Activated T-cell treated with anti-CD3 and anti-CD28 coated beads, Interleukin-2, amount 50 U/mL, for 4 hours (primary cell): ENCODE results near the gene ASB13. TPM values are rescaled to one million over a fixed set of nuclear protein-coding genes. Genes with fewer than 3 reads are reported as not detected.
"Not testable (repeated sequence)": the region's sequence is repeated elsewhere in the genome, so short reads cannot be mapped to it uniquely, and the experiment has no call there.

Source experiments
- ATAC-seq, 2 donors: fragments of 200-7000 bp; cut with Tn5 transposase; one replicate each; pipeline ENCODE4 v1.10.0; 2021
- DNase-seq: peaks from one replicate; pipeline ENCODE4 v3.0.0-alpha.2; 2020
- H3K27me3 Mint-ChIP-seq: one replicate; pipeline ENCODE4 v1.8.0; 2021; ENCODE audit warnings: low read depth, mixed read lengths
- H3K36me3 Mint-ChIP-seq: one replicate; pipeline ENCODE4 v1.8.0; 2022; ENCODE audit warnings: mixed read lengths; ENCODE audit not compliant: insufficient read depth
- H3K4me1 Mint-ChIP-seq: one replicate; pipeline ENCODE4 v1.8.0; 2021; ENCODE audit warnings: low read depth, mixed read lengths
- H3K4me3 Mint-ChIP-seq: one replicate; pipeline ENCODE4 v1.8.0; 2021; ENCODE audit warnings: mild to moderate bottlenecking, moderate library complexity, mixed read lengths
- H3K9me3 Mint-ChIP-seq: one replicate; pipeline ENCODE4 v1.8.0; 2021; ENCODE audit warnings: mixed read lengths
- total RNA-seq, 3 donors: library from RNA; stranded (reverse); gene quantifications; one replicate each; pipeline ENCODE4 v1.2.1, GENCODE V29; 2021

ASB13 gene
- total RNA-seq, 3 donors from 2014 or later, result 7.4 to 15.3 (median 8.0) TPM

- no peak for DNase-seq
- Mint-ChIP-seq H3K4me3 (no peak overlapping the region), H3K4me1 (peaks cover 18% of the 10 kb centered on the region), H3K9me3 (no peaks in the 10 kb centered on the region), H3K36me3 (no peaks in the 10 kb centered on the region), H3K27me3 (peaks cover 7% of the 10 kb centered on the region)
- ATAC-seq, result no peak
Observed at GRCh38 chr10:5630112-5630436, 36.3 kb downstream of the ASB13 start.

- ATAC-seq, result peak; percentile 84
- DNase-seq, result peak; percentile 82
- H3K36me3 Mint-ChIP-seq, result no peaks in the 10 kb centered on the region
- H3K27me3 Mint-ChIP-seq, result peaks cover 7% of the 10 kb centered on the region
- H3K9me3 Mint-ChIP-seq, result no peaks in the 10 kb centered on the region
- peaks cover 18% of the 10 kb centered on the region for H3K4me1 Mint-ChIP-seq
- no peak overlapping the region for H3K4me3 Mint-ChIP-seq
Observed at GRCh38 chr10:5629303-5630111, 36.9 kb downstream of the ASB13 start.

- Mint-ChIP-seq H3K36me3 (no peaks in the 10 kb centered on the region), H3K9me3 (no peaks in the 10 kb centered on the region), H3K4me1 (peaks cover 18% of the 10 kb centered on the region), H3K4me3 (peak overlapping the region; percentile 20), H3K27me3 (peaks cover 7% of the 10 kb centered on the region)
- no peak for DNase-seq
- peak; percentile 50 to 51 for ATAC-seq
Observed at GRCh38 chr10:5628451-5629302, 37.7 kb downstream of the ASB13 start.

- Mint-ChIP-seq H3K4me3 (no peak overlapping the region), H3K27me3 (peaks cover 7% of the 10 kb centered on the region), H3K4me1 (peaks cover 18% of the 10 kb centered on the region), H3K9me3 (no peaks in the 10 kb centered on the region), H3K36me3 (no peaks in the 10 kb centered on the region)
- ATAC-seq (no peak), DNase-seq (no peak)
Observed at GRCh38 chr10:5627486-5628044, 38.8 kb downstream of the ASB13 start.

- H3K36me3 Mint-ChIP-seq, result no peaks in the 10 kb centered on the region
- no peaks in the 10 kb centered on the region for H3K9me3 Mint-ChIP-seq
- H3K27me3 Mint-ChIP-seq, result peaks cover 7% of the 10 kb centered on the region
- no peak overlapping the region for H3K4me3 Mint-ChIP-seq
- ATAC-seq (no peak), DNase-seq (no peak)
- peaks cover 18% of the 10 kb centered on the region for H3K4me1 Mint-ChIP-seq
Observed at GRCh38 chr10:5625992-5626777, 40.2 kb downstream of the ASB13 start.

- ATAC-seq (no peak), DNase-seq (no peak)
- H3K4me1 Mint-ChIP-seq, result peaks cover 16% of the 10 kb centered on the region
- H3K4me3 Mint-ChIP-seq, result no peak overlapping the region
- H3K27me3 Mint-ChIP-seq, result peaks cover 7% of the 10 kb centered on the region
- no peaks in the 10 kb centered on the region for H3K36me3 Mint-ChIP-seq
- no peaks in the 10 kb centered on the region for H3K9me3 Mint-ChIP-seq
Observed at GRCh38 chr10:5624701-5625100, 41.7 kb downstream of the ASB13 start.

- Mint-ChIP-seq H3K36me3 (no peaks in the 10 kb centered on the region), H3K4me3 (no peak overlapping the region), H3K9me3 (no peaks in the 10 kb centered on the region), H3K4me1 (peaks cover 2% of the 10 kb centered on the region), H3K27me3 (peaks cover 3% of the 10 kb centered on the region)
- DNase-seq (peak; percentile 80), ATAC-seq (peak; percentile 97 to 98)
Observed at GRCh38 chr10:5623081-5623748, 43.2 kb downstream of the ASB13 start.

- Mint-ChIP-seq H3K9me3 (no peaks in the 10 kb centered on the region), H3K36me3 (no peaks in the 10 kb centered on the region), H3K27me3 (no peaks in the 10 kb centered on the region), H3K4me3 (no peak overlapping the region), H3K4me1 (no peaks in the 10 kb centered on the region)
- DNase-seq, result no peak
- no peak for ATAC-seq
Observed at GRCh38 chr10:5622186-5622960, 44.0 kb downstream of the ASB13 start.

GRCh38 chr10:5621371-5621770 lies 45.0 kb downstream of the ASB13 start:
- H3K27me3 Mint-ChIP-seq, H3K36me3 Mint-ChIP-seq, H3K4me3 Mint-ChIP-seq, H3K9me3 Mint-ChIP-seq, ATAC-seq, H3K4me1 Mint-ChIP-seq, DNase-seq: not testable (repeated sequence)

GRCh38 chr10:5620966-5621365 lies 45.4 kb downstream of the ASB13 start:
- Mint-ChIP-seq H3K27me3 (no peaks in the 10 kb centered on the region), H3K4me1 (no peaks in the 10 kb centered on the region), H3K36me3 (no peaks in the 10 kb centered on the region), H3K4me3 (no peak overlapping the region), H3K9me3 (no peaks in the 10 kb centered on the region)
- ATAC-seq, result no peak
- no peak for DNase-seq

- no peaks in the 10 kb centered on the region for H3K4me1 Mint-ChIP-seq
- H3K36me3 Mint-ChIP-seq, result no peaks in the 10 kb centered on the region
- ATAC-seq, result no peak
- no peak overlapping the region for H3K4me3 Mint-ChIP-seq
- DNase-seq, result no peak
- no peaks in the 10 kb centered on the region for H3K27me3 Mint-ChIP-seq
- H3K9me3 Mint-ChIP-seq, result no peaks in the 10 kb centered on the region
Observed at GRCh38 chr10:5620223-5620721, 46.1 kb downstream of the ASB13 start.

- Mint-ChIP-seq H3K9me3 (no peaks in the 10 kb centered on the region), H3K27me3 (peaks cover 1% of the 10 kb centered on the region), H3K4me1 (no peaks in the 10 kb centered on the region), H3K4me3 (no peak overlapping the region), H3K36me3 (no peaks in the 10 kb centered on the region)
- DNase-seq (no peak), ATAC-seq (no peak)
Observed at GRCh38 chr10:5619362-5620211, 46.8 kb downstream of the ASB13 start.
